ENCODE measurements around the gene NDOR1. TPM values are rescaled to one million over a fixed set of nuclear protein-coding genes. Genes with fewer than 3 reads are reported as not detected.

NDOR1 gene
- total RNA-seq, 4 donors from 2014 or later: 6.5 to 12.3 (median 8.0) TPM

DNA sequence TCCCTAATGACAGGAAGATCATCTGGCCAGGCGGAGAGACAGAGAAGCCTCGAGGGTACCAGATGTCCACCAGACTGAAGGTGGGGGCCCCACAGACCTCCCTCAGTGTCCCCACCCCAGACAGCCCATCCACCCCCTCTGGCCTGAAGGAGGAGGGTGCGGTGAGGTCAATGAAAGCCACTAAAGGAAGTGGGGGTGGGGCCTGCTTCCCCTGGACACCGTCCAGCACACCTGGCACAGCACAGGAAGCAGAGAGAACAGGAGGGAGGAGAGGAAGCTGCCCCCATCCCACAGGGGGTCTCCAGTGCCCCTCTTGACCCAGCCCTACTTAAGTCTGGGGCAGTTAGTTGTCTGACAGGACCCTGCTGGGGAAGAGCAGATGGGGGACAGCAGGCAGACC, 46.9 kb upstream of the NDOR1 start:
- no peaks in the 10 kb centered on the region for H3K9me3 ChIP-seq
- peaks cover 21 to 43% (median 35%) of the 10 kb centered on the region in 4 donors for H3K4me1 ChIP-seq
- H3K27me3 ChIP-seq: peaks cover 0 to 95% (median 75%) of the 10 kb centered on the region in 4 donors
- intact Hi-C loops (cut with DNase I): no loop called here
- H3K36me3 ChIP-seq: no peaks in the 10 kb centered on the region
- H3K4me3 ChIP-seq: no peak overlapping the region
- no peak overlapping the region for H3K27ac ChIP-seq (replicated peaks in 1 of 4)
- WGBS: 46% methylated on average over 2 of the region's 4 CpGs
- no peak for TF ChIP-seq EP300 (IDR thresholded peaks at IDR 0.05)
- no peak for TF ChIP-seq POLR2A (IDR thresholded peaks at IDR 0.05; ENCODE audit: low read depth)
- TF ChIP-seq, protein P1, sequence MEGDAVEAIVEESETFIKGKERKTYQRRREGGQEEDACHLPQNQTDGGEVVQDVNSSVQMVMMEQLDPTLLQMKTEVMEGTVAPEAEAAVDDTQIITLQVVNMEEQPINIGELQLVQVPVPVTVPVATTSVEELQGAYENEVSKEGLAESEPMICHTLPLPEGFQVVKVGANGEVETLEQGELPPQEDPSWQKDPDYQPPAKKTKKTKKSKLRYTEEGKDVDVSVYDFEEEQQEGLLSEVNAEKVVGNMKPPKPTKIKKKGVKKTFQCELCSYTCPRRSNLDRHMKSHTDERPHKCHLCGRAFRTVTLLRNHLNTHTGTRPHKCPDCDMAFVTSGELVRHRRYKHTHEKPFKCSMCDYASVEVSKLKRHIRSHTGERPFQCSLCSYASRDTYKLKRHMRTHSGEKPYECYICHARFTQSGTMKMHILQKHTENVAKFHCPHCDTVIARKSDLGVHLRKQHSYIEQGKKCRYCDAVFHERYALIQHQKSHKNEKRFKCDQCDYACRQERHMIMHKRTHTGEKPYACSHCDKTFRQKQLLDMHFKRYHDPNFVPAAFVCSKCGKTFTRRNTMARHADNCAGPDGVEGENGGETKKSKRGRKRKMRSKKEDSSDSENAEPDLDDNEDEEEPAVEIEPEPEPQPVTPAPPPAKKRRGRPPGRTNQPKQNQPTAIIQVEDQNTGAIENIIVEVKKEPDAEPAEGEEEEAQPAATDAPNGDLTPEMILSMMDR (IDR thresholded peaks at IDR 0.05): no peak
- TF ChIP-seq POLR2AphosphoS5 (IDR thresholded peaks at IDR 0.05): no peak
- no peak for DNase-seq (ENCODE audit: extremely low spot score)

DNA sequence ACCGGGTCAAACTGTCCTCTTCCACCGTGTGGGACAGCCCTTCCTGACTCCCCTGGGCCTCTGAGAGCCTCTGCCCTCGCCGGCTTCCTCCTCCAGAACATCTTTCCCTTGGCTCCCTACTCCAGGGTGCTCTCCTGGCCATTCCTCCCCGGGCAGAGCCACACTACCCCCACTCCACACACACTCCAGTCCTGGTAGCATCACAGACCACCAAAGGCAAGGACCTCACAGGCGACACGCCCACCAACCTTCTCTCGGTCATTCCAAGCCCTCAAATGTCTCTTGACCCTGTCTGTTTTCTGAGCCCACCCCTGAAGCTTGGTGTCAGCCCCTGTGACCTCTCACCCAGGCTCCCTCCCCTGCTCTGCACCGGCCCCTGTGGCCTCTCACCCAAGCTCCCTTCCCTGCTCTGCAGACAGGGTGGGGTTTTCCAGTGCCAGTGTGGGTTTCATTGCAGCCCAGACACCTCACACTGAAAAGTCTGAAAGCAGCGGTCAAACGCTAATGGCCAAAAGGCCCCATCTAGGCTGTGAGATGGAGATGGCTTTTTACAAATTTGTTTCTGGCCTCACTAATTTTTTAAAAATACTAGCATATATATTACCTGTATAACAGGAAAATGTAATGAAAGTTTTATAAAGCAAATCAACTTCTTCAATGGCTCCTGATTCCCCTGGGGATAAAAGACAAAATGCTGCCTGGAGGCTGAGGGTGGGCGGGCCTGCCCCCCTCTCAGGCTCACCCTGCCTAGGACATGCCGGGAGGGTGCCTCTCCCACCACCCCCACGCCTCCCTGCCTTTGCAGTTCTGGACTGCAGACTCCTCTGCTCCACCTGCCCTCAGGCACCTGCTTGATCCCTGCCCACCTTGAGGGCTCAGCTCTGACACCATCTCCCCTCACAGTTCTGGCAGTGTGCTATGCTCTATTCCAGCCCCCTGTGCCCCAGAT, 46.1 kb upstream of the NDOR1 start:
- intact Hi-C loops (cut with DNase I): no loop called here
- no peak overlapping the region for H3K27ac ChIP-seq (replicated peaks in 1 of 4)
- H3K36me3 ChIP-seq: no peaks in the 10 kb centered on the region
- H3K4me1 ChIP-seq: peaks cover 21 to 44% (median 36%) of the 10 kb centered on the region in 4 donors
- no peak for TF ChIP-seq EP300 (IDR thresholded peaks at IDR 0.05)
- no peak for TF ChIP-seq POLR2AphosphoS5 (IDR thresholded peaks at IDR 0.05)
- TF ChIP-seq, protein P1 (IDR thresholded peaks at IDR 0.05): no peak
- TF ChIP-seq POLR2A (IDR thresholded peaks at IDR 0.05; ENCODE audit: low read depth): no peak
- no peak for DNase-seq (ENCODE audit: extremely low spot score)
- no peak overlapping the region for H3K4me3 ChIP-seq
- peaks cover 0 to 100% (median 83%) of the 10 kb centered on the region in 4 donors for H3K27me3 ChIP-seq
- no peaks in the 10 kb centered on the region for H3K9me3 ChIP-seq
- WGBS: 40% methylated on average over 14 of the region's 14 CpGs

DNA sequence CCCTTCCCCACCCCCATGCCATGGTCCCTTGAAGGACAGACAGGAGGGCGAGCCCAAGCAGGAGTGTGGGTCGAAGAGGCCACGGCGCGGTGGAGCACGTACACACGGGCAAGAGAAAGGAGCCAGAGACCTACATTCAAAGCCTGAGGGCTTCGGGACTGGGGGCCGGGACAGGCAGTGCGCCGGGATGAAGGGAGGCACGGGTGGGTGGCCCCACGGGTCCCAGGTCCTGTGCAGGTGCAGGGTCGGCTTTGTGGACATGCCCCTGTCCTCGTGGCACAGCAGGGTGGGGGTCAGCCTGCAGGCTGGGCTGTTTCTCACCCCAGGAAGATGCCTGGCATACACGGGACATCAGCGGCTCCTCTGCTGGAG, 45.5 kb upstream of the NDOR1 start:
- Histone ChIP-seq H3K27ac (replicated peaks in 1 of 4) (no peak overlapping the region), H3K4me1 (peaks cover 21 to 44% (median 36%) of the 10 kb centered on the region in 4 donors), H3K36me3 (no peaks in the 10 kb centered on the region), H3K4me3 (no peak overlapping the region), H3K27me3 (peaks cover 0 to 100% (median 89%) of the 10 kb centered on the region in 4 donors), H3K9me3 (no peaks in the 10 kb centered on the region)
- 63% methylated on average over 14 of the region's 17 CpGs for WGBS
- TF ChIP-seq POLR2A (IDR thresholded peaks at IDR 0.05; ENCODE audit: low read depth) (no peak), EP300 (IDR thresholded peaks at IDR 0.05) (no peak), POLR2AphosphoS5 (IDR thresholded peaks at IDR 0.05) (no peak)
- TF ChIP-seq, protein P1 (IDR thresholded peaks at IDR 0.05): no peak
- intact Hi-C loops (cut with DNase I): no loop called here
- no peak for DNase-seq (ENCODE audit: extremely low spot score)

DNA sequence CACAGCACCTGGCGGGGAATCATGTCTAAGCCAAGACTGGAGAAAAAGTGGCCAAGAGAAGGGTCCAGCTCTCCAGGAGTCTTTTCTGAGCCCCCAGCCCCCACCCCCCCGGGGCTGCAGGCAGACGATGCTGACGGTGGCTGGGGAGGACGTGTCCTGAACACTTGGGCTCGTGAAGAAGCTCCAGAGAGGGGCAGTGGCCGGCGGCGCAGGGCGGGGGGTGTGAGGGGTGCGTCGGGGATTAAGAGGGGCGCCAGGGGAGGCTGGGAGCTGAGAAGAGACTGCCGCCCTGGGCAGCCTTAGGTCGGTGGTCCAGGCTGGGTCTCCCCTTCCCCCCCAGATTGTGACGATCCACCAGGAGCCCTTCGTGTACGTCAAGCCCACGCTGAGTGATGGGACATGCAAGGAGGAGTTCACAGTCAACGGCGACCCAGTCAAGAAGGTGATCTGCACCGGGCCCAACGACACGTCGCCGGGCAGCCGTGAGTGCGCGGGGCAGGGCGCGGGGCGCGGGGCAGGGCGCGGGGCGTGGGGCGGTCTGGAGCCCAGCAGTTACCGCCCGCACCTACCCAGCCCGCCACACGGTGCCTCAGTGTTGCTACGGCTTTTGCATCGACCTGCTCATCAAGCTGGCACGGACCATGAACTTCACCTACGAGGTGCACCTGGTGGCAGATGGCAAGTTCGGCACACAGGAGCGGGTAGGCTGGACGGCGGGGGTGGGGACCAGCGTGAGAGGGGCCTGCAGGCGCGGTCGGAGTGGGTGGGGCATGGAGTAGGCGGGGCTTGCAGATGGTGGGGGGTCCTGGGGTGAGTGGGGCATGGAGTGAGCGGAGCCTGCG, 44.6 kb upstream of the NDOR1 start:
- H3K4me1 ChIP-seq: peaks cover 21 to 44% (median 36%) of the 10 kb centered on the region in 4 donors
- intact Hi-C loops (cut with DNase I): no loop called here
- no peak overlapping the region for H3K27ac ChIP-seq (replicated peaks in 1 of 4)
- no peak overlapping the region for H3K4me3 ChIP-seq
- H3K9me3 ChIP-seq: no peaks in the 10 kb centered on the region
- WGBS: 35% methylated on average over 23 of the region's 56 CpGs
- H3K36me3 ChIP-seq: no peaks in the 10 kb centered on the region
- H3K27me3 ChIP-seq: peaks cover 0 to 100% (median 95%) of the 10 kb centered on the region in 4 donors
- DNase-seq (ENCODE audit: extremely low spot score): no peak
- TF ChIP-seq POLR2AphosphoS5 (IDR thresholded peaks at IDR 0.05): no peak
- no peak for TF ChIP-seq EP300 (IDR thresholded peaks at IDR 0.05)
- TF ChIP-seq POLR2A (IDR thresholded peaks at IDR 0.05; ENCODE audit: low read depth): no peak
- TF ChIP-seq, protein P1 (IDR thresholded peaks at IDR 0.05): no peak

All from esophagus muscularis mucosa (tissue), 4 donors.